CD4-positive, alpha-beta T cell treated with Interferon gamma for 1 hour (primary cell): ENCODE data around the gene MYL6.
A peak's percentile ranks its signal among the peaks of the same experiment; 100 is the strongest.
"Not testable (repeated sequence)": the region's sequence is repeated elsewhere in the genome, so short reads cannot be mapped to it uniquely, and the experiment has no call there.

ENCODE experiments used
- DNase-seq: peaks from one replicate; pipeline ENCODE4 v3.0.0-alpha.2; 2020

MYL6 gene

GRCh38 chr12:56193025-56193578, 34.9 kb downstream of the MYL6 start:
- peak; percentile 61 for DNase-seq

- DNase-seq: not testable (repeated sequence)
Measured at GRCh38 chr12:56196818-56197550, 38.8 kb downstream of the MYL6 start.

- DNase-seq: no peak
Measured at GRCh38 chr12:56197921-56198635, 39.9 kb downstream of the MYL6 start.

- no peak for DNase-seq
Measured at GRCh38 chr12:56198836-56199235, 40.7 kb downstream of the MYL6 start.

- no peak for DNase-seq
Measured at GRCh38 chr12:56202366-56202765, 44.2 kb downstream of the MYL6 start.

- no peak for DNase-seq
Measured at GRCh38 chr12:56202838-56203237, 44.7 kb downstream of the MYL6 start.

GRCh38 chr12:56204275-56204674, 46.1 kb downstream of the MYL6 start:
- DNase-seq: no peak

GRCh38 chr12:56205445-56205844, 47.3 kb downstream of the MYL6 start:
- DNase-seq: no peak

- DNase-seq: peak; percentile 43
Measured at GRCh38 chr12:56206452-56207166, 48.5 kb downstream of the MYL6 start.

- peak; percentile 54 for DNase-seq
Measured at GRCh38 chr12:56208006-56208405, 49.8 kb downstream of the MYL6 start.
